Left ventricle myocardium inferior (tissue), 1 donor: ENCODE results near the gene ARPC4. TPM values are rescaled to one million over a fixed set of nuclear protein-coding genes. Genes with fewer than 3 reads are reported as not detected.

Experiments
- DNase-seq: peaks from one replicate; pipeline ENCODE4 v3.0.0-alpha.2; 2020
- H3K27ac ChIP-seq: fragments of 200-600 bp; replicated peaks from 2 replicates; pipeline ENCODE4 v1.8.0; 2021
- H3K27me3 ChIP-seq: fragments of 200-600 bp; 2 replicates; pipeline ENCODE4 v1.8.0; 2021; ENCODE audit warnings: low read depth
- H3K36me3 ChIP-seq: fragments of 200-600 bp; 2 replicates; pipeline ENCODE4 v1.8.0; 2021
- H3K4me1 ChIP-seq: fragments of 200-600 bp; 2 replicates; pipeline ENCODE4 v1.8.0; 2021
- H3K4me3 ChIP-seq: fragments of 200-600 bp; 2 replicates; pipeline ENCODE4 v1.8.0; 2021; ENCODE audit warnings: mild to moderate bottlenecking, moderate library complexity
- H3K9me3 ChIP-seq: fragments of 200-600 bp; replicated peaks from 2 replicates; pipeline ENCODE4 v1.8.0; 2021
- CTCF ChIP-seq: fragments of 200-600 bp; IDR thresholded peaks from 2 replicates; pipeline ENCODE4 v1.8.0; 2021; ENCODE audit warnings: antibody characterized with exemption, mild to moderate bottlenecking, borderline replicate concordance
- intact Hi-C: fragments of 100-400 bp; cut with micrococcal nuclease; formaldehyde crosslinking; loops from one replicate; pipeline ENCODE4 v1.11.0; 2022
- total RNA-seq: library from RNA; stranded (reverse); fragmentation: NEBNext Ultra II Directional; extraction: Animal tissue kit (Norgen Biotek cat#: 25700); gene quantifications from one replicate; pipeline ENCODE4 v1.2.1, GENCODE V29; 2021
- donor health status: DM: no; HTN: yes; CAD: no; lungs with severe emphysema.

The ARPC4 gene
- total RNA-seq, 1 donor from 2014 or later, result 52.9 TPM

GRCh38 chr3:9793161-9793781 is 389 bp downstream of the ARPC4 start:
- DNase-seq, result no peak
- Histone ChIP-seq H3K4me3 (peak overlapping the region; percentile 98), H3K36me3 (peaks cover 56% of the 10 kb centered on the region), H3K27ac (peak overlapping the region; percentile 99), H3K4me1 (peaks cover 61% of the 10 kb centered on the region), H3K9me3 (no peaks in the 10 kb centered on the region), H3K27me3 (no peaks in the 10 kb centered on the region)
- intact Hi-C loops, result no loop called here
- TF ChIP-seq CTCF, result no peak

GRCh38 chr3:9794400-9794799 is 1.5 kb downstream of the ARPC4 start:
- Histone ChIP-seq H3K4me1 (peaks cover 61% of the 10 kb centered on the region), H3K36me3 (peaks cover 59% of the 10 kb centered on the region), H3K4me3 (peak overlapping the region; percentile 98), H3K27me3 (no peaks in the 10 kb centered on the region), H3K9me3 (no peaks in the 10 kb centered on the region), H3K27ac (no peak overlapping the region)
- TF ChIP-seq CTCF, result no peak
- no peak for DNase-seq
- intact Hi-C loops, result no loop called here

GRCh38 chr3:9795207-9795606 is 2.3 kb downstream of the ARPC4 start:
- intact Hi-C loops, result no loop called here
- H3K27me3 ChIP-seq, result no peaks in the 10 kb centered on the region
- DNase-seq, result no peak
- no peaks in the 10 kb centered on the region for H3K9me3 ChIP-seq
- no peak for TF ChIP-seq CTCF
- no peak overlapping the region for H3K27ac ChIP-seq
- H3K36me3 ChIP-seq, result peaks cover 59% of the 10 kb centered on the region
- peaks cover 61% of the 10 kb centered on the region for H3K4me1 ChIP-seq
- no peak overlapping the region for H3K4me3 ChIP-seq

GRCh38 chr3:9797196-9797945 is 4.5 kb downstream of the ARPC4 start:
- H3K9me3 ChIP-seq, result no peaks in the 10 kb centered on the region
- intact Hi-C loops, result no loop called here
- DNase-seq, result no peak
- H3K4me3 ChIP-seq, result no peak overlapping the region
- H3K4me1 ChIP-seq, result peaks cover 41% of the 10 kb centered on the region
- H3K27ac ChIP-seq, result no peak overlapping the region
- TF ChIP-seq CTCF, result no peak
- no peaks in the 10 kb centered on the region for H3K27me3 ChIP-seq
- H3K36me3 ChIP-seq, result peaks cover 73% of the 10 kb centered on the region

GRCh38 chr3:9800529-9800928 is 7.6 kb downstream of the ARPC4 start:
- Histone ChIP-seq H3K9me3 (no peaks in the 10 kb centered on the region), H3K4me1 (peaks cover 25% of the 10 kb centered on the region), H3K36me3 (peaks cover 91% of the 10 kb centered on the region), H3K27me3 (no peaks in the 10 kb centered on the region), H3K27ac (no peak overlapping the region), H3K4me3 (no peak overlapping the region)
- peak; percentile 22 for TF ChIP-seq CTCF
- no peak for DNase-seq
- intact Hi-C loops, result no loop called here
